Liver (tissue), 3 donors: ENCODE measurements around the gene CFAP54.

Experiments
- ATF3 ChIP-seq: IDR thresholded peaks from 2 replicates; pipeline ENCODE4 v1.6.1; 2016; ENCODE audit warnings: antibody characterized with exemption
- CTCF ChIP-seq: fragments of 150-350 bp; IDR thresholded peaks from 2 replicates; pipeline ENCODE4 v1.5.1; 2017; ENCODE audit warnings: improper control_type of control experiment, low read depth, low read length; ENCODE audit not compliant: missing input control
- RAD21 ChIP-seq, 2 donors: IDR thresholded peaks; 2 replicates each; pipeline ENCODE4 v1.6.1; 2016; ENCODE audit warnings: antibody characterized with exemption in 2 of 2, mild to moderate bottlenecking in 2 of 2
- REST ChIP-seq: IDR thresholded peaks from 2 replicates; pipeline ENCODE4 v1.6.1; 2016; ENCODE audit warnings: antibody characterized with exemption, mild to moderate bottlenecking
- RXRA ChIP-seq, 2 donors: IDR thresholded peaks; 2 replicates each; pipeline ENCODE4 v1.6.1; 2017 to 2018; ENCODE audit warnings: antibody characterized with exemption in 2 of 2, mild to moderate bottlenecking in 1 of 2
- SP1 ChIP-seq: IDR thresholded peaks from 2 replicates; pipeline ENCODE4 v1.6.1; 2018; ENCODE audit warnings: antibody characterized with exemption, mild to moderate bottlenecking
- TAF1 ChIP-seq: conservative IDR thresholded peaks from 2 replicates; pipeline ENCODE4 v1.6.1; 2016; ENCODE audit warnings: antibody characterized with exemption, mild to moderate bottlenecking
- YY1 ChIP-seq: IDR thresholded peaks from 2 replicates; pipeline ENCODE4 v1.6.1; 2016; ENCODE audit warnings: antibody characterized with exemption, mild to moderate bottlenecking
- TF ChIP-seq, protein P1 (sequence below): IDR thresholded peaks from 2 replicates; pipeline ENCODE4 v1.6.1; 2016; ENCODE audit warnings: antibody characterized with exemption
- donor health status: healthy.
- donor health status: healthy.

DNA sequence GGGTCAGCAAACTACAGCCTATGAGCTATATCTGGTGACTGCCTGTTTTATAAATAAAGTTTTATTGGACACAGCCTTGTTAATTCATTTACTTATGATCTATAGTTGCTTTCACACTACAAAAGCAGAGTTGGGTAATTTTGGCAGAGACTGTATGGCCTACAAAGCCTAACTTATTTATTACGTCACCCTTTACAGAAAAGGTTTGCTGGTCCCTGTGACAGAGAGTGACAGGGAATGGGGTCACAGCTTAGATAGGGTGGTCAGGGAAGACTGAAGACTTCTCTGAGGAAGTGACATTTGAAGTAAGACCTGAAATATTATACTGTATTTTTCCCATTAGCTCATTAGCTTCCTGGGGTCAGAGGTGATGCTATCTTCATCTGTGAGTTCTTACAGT is 342.0 kb downstream of the CFAP54 start:
- TF ChIP-seq CTCF (no peak), YY1 (no peak), REST (no peak), RXRA (IDR thresholded peaks at IDR 0.05) (no peak), ATF3 (no peak), TAF1 (no peak), SP1 (no peak), RAD21 (IDR thresholded peaks at IDR 0.05) (no peak)
- TF ChIP-seq, protein P1, sequence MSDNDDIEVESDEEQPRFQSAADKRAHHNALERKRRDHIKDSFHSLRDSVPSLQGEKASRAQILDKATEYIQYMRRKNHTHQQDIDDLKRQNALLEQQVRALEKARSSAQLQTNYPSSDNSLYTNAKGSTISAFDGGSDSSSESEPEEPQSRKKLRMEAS: no peak
